GM21825 (cell line): ENCODE measurements around the gene GPR141.

ENCODE experiments used
- ATAC-seq: cut with Tn5 transposase; IDR thresholded peaks from one replicate; pipeline ENCODE4 v1.9.1; 2021; ENCODE audit warnings: mild to moderate bottlenecking, moderate library complexity; ENCODE audit not compliant: unreplicated experiment

Gene GPR141

DNA sequence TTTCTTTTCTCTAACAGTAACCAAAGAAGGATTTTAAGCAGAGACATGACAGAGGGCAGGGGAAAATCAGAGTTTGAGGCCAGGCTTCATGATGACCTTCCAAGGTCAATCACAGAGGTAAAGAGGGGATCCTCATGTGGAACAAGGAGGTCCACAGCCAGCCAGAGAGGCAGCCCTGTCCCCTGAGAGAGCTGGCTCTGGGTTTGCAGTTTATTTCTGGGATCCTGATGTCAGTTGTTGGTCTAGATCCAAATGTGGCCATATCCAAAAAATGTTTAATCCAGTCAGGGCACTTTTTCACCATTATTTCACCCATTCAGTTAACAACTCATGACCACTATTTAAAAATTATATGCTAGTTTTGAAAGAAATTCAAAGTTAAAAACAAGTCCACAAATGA is 45.6 kb downstream of the GPR141 start:
- ATAC-seq = no peak

DNA sequence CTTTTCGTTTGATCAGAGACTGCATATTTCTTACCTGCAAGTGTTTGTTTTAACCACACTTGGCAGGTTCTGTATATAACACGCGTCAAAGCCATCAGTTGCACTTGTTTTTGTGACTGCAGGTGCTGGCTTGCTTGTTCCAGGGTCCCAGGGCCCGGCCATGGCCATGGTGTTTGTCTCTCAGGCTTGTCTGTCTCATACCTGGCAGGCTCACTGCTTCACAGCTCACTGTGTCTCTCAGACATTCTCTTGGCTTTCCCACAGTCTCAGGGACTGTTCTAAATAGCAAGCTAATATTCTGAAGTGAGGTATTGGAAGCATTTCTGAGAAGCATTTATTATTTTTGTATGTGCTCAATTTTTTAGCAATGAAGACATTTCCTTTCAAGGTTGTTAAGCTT is 46.9 kb downstream of the GPR141 start:
- ATAC-seq = no peak

DNA sequence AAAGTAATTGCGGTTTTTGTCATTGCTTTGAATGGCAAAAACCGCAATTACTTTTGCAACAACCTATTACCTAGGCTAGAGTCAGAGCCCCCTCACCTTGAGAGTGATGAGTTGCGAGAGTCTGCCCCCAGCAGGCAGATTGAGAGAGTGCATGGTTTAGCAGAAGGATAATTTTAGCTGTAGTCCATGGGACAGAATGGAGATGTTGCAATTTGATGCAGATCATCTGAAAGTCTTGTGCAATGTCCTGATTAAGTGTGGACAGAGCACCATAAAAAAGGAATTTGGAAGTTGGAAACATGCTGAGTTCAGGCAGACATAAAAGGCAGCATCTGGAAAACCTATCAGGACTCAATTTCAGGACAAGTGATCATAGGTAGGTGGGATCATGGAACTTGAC is 48.7 kb downstream of the GPR141 start:
- ATAC-seq = peak; percentile 76

DNA sequence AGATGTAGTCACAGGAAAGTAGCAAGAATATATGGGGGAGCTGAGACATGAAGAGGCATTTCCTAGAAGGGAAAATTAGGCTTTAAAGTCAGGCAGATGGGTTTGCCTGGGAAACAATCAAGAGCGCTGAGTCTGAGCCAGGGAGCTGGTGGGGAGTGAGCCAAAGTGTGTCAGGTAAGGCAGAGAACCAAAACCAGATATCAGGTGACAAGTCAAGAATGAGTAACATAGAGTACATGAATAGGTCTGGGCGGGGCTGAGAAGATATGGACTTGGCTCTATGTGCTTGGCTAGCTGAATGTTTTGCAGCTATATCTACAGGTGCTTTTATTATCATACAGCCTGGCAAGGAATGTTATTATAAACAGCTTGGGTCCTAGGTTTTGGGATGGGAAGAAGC is 49.3 kb downstream of the GPR141 start:
- no peak for ATAC-seq

DNA sequence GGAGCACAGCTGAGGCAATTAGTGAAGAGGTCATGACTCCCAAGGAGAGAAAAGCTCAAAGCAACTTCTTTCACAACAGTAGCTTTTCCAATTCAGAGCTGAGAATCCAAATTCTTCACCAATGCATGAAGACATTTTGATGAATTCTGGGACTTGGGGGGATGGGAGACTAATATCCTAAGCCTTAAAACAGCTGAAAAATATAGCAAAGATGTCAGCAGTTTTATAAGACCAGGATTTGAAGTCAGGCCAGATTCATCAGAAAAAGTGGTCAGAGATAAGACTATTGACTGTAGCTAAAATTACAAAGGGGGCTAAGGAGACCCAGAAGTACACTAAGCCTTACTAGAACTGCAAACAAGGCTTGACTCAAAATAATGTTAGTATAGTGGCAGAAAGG is 51.6 kb downstream of the GPR141 start:
- ATAC-seq = no peak

DNA sequence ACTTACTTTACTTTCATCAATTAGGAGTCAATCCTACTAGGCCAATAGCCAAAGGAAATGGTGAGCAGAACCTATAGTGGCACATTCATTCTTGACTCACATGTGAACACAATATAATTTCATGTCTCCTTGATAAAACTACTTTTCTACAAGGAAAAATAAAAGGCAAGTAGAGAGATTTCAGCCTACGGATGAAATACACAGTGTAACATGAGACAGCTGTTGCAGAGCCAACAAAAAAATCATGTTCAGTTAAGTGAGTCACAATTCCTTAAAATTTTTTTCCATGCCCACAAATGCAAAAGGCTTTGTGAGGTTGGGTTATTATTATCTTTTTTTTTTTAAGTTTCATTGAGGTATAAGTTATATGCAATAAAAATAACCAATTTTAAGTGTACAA is 54.8 kb downstream of the GPR141 start:
- no peak for ATAC-seq

DNA sequence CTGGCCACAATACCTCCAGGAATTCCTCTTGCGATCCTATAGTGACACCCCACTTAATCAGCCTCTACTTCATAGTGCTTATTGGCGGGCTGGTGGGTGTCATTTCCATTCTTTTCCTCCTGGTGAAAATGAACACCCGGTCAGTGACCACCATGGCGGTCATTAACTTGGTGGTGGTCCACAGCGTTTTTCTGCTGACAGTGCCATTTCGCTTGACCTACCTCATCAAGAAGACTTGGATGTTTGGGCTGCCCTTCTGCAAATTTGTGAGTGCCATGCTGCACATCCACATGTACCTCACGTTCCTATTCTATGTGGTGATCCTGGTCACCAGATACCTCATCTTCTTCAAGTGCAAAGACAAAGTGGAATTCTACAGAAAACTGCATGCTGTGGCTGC is 56.8 kb downstream of the GPR141 start:
- no peak for ATAC-seq

DNA sequence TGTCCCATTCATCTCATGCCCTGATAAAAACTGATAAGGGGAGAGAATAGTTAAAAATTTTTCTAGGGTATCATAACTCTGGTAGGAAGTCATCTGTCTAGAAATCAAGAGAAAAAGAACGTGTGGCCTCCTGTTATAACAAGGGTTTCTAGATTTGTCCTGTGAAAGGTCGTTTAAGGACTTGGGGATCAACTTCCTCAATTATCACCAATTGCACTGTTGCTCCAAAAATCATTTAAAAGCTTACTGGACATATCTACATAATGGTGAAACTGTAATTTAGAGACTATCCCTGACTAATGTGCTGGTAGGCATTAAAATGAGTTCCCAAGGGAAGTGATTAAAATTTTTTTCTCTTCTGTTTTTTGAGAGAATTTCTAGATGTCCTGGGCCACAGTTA is 58.2 kb downstream of the GPR141 start:
- no peak for ATAC-seq

DNA sequence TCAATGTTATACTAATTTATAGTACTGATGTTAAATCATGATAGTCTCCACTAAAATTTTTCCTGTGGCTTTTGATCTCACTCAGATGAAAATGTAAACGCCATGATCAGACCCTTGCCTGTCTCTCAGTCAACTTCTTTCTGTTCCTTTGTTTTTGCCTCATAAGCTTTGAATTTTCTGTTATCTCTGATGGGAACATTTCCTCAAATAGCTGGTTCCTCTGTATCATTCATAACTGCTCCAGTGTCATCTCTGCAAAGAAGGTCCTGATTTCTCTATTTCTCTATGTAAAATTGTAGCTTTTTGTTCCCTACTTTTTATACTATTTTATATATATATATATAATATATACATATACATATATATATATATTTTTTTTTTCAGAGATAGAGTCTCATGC is 67.5 kb downstream of the GPR141 start:
- no peak for ATAC-seq

DNA sequence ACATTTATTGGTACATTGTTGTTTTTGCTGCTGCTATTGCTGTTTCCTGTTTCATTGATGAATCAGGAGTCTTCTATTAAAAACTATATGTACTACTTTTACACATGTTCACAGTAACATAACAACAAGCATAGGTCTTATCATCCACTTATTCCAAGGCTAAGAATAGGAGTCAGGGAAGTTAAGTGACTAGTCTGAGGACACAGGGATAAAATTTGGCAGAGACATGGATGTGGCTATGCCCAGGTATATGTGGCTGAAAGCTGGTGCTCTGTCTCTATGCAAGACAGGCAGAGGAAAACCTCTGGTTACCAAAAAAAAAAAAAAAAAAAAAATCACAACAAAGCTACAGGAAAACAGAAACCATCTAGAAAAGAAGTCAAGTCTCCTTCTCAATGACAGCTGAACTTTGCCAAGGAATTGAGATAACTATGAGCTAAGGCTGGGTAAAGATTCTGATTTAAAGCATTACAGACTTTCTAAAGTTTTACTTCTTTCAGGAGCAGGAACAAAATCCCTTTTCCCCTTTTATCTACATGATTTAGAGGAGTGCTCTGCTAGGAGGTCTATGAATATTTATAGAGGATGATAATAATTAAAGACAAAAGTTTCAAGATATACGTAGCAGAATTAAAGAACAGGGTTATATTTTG is 70.0 kb downstream of the GPR141 start:
- no peak for ATAC-seq

DNA sequence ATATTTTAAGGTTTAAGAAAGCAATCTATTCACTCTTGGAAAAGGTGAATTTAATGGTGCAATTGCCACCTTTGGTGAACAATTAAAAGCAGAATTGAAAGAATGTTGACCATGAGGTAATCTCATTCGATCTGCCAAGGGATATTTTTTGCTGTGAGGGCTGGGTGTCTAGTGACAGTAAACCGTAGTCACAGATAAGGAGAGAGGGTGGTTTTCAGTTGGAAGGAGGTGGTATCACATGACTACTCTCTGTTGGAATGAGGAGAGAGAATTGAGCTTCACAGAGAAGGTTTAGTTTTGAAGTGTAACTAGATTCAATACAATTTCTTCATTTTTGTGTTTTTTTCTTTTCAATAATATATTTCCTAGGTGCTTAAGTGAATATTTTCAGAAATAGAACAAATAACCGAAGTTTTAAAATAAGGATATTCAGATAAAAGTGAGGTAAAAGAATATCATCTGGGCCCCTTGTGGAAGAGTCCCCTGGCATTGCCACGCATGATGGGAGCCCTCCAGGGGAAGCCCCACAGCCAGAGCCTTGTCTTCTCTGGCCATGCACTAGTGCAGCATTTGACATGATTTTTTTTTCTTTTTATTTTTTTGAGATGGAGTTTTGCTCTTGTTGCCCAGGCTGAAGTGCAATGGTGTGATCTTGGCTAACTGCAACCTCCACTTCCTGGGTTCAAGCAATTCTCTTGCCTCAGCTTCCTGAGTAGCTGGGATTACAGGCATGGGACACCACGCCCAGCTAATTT is 73.4 kb downstream of the GPR141 start:
- ATAC-seq = no peak

DNA sequence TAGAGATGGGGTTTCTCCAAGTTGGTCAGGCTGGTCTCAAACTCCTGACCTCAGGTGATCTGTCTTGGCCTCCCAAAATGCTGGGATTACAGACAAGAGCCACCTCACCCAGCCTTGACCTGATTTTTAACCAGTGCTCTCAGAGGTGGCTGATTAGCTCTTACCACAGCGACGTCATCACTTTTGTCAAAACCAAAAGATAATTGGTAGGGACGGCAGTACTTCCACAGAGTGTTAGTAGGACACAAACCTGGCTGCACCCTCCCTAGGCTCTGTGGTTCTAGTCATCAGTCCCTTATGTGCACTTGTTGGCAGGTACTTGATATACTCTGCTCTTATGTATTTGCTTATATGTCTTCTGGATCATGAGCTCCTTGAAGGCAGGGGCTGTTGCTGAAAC is 74.0 kb downstream of the GPR141 start:
- no peak for ATAC-seq

DNA sequence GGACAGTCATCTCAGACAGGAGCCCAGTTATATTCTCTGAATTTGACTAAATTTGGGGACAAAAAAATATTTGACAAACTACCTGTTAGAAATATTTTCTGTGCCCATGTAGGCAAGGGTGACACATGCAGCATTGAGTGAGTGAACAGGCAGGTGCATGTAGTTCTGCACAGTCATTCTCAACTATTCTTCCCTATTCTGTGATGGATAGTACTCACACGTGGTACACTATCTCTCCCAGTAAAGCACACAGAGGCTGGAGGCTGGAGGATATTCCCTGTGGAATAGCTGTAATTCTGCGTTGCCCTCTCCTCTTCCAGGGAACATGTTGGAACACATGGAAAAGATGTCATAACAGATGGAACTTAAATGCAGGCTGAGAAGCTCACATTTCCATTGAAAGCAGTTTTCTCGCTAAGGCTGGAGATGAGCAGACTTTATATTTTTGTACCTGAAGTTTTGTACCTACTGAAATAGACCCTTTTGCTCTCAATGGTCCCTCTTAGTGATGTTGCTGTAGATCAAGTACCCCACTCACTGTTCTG is 75.0 kb downstream of the GPR141 start:
- ATAC-seq = no peak

DNA sequence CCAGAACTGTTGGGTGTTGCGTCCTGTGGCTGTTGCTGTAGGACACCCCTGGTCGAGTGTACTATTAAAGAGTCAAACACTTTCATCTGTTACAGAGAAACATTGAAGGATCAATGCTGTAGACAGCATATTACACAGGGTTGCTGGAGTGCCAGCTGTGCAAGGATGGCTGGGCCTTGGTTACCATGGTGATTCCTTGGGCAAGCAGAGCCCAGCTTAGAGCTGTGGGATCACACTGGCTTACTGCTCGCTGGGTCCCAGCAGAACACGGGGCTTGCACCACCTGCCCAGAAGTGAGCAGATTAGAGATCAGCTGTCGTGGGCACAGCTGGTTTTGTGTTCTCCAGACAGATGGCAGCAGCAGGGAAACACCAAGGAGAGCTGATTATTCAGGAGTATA is 76.0 kb downstream of the GPR141 start:
- no peak for ATAC-seq

DNA sequence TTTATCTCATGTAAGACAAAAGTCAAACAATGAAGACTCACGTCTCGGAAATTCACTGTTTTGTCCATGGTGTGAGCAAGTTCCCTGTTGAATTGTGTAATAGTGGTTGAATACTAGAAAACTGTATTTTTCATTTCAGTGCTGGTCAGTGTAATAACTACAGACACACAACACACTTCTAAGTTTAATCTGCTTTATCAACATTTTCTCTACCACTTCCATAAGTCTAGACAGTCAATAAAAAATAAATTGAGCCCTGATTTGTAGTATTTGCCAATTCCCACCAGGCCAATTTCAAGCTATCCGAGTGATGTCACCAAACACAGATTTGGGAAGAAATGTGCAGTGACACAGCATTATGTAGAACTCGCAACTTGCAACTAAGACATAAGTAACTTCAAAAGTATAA is 81.9 kb downstream of the GPR141 start:
- ATAC-seq = no peak

DNA sequence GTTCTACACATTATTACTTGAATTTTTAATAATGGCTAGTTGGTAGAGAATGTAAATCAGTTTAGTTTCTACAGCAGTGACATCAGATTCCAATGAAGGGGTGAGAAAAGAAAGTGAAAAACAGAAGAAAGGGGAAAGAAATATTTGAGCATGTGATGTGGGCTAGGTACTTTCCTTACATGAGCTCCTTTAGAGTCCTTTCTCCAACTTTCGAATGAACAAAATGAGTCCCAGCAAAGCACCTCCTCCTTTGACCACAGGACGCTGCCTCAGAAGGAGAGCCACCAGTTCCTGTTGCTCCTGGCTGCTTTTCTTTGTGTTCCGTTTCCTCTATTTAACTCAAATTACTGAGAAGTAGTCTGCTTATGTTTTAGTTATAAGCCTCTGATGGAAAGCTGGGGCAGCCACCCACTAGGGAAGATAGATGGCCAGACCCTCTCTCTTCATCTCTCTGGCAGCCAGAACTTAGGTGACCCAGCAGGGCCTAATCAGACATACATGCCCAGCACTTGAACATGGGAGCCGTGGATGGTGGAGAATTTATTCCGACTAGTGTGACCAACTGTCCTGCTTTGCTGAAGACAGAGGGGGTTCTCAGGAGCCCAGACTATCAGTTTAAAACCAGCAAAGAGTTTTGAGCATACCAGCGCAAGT is 82.4 kb downstream of the GPR141 start:
- ATAC-seq = peak; percentile 91

DNA sequence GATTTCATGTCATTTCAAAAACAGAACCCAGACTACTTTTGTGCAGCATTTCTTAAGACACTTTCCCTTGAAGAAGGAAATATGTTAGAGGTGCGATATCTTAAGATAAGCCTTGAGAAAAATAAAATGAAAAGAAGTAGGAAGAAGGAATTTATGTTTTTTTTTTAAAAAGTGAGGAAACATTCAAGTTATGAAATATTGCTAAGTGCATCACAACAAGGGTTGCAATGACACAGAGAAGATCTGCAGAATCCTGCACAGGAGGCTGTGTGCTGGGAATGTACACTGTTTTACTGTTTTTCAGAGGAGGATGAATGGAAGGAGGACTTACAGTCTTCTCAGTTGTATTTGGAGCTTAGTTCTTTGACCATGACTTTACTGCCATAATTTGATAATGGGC is 85.0 kb downstream of the GPR141 start:
- no peak for ATAC-seq

DNA sequence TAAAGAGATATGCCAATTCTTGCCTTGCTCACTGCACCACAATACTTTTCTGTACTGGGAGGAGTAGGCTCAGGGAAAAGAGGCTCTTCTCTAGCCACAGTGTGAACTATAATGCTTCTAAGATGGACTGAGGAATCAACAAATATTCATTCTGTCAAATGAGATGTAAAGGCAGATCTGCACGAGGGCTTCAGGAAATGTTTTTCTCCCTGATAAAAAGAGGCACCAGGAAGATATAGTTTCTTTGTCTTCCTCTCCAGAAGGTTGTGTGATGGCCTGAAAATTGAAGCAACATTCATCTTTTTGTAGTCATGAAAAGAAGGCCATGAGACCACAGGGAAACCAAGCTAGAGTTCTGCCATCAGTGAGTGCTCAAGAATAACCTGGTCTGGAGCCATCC is 85.7 kb downstream of the GPR141 start:
- no peak for ATAC-seq

DNA sequence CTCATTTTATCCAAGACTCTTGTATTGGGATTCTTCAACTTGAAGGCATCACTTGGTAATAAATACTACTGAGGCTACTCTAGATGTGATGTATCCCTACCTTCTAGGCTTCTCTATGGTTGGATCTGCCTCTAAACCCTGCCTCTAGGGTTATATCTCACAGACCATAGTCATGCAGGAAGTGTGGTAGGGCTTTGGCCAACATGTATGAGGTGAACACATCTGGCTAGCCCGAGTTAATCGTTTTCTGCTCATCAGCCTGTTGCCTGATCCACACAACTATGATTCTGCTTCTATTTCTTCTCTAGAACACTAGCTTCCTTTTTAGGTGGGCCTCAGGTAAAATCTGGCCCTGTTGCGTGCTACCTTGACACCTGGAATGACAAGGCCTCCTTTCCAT is 86.2 kb downstream of the GPR141 start:
- no peak for ATAC-seq

DNA sequence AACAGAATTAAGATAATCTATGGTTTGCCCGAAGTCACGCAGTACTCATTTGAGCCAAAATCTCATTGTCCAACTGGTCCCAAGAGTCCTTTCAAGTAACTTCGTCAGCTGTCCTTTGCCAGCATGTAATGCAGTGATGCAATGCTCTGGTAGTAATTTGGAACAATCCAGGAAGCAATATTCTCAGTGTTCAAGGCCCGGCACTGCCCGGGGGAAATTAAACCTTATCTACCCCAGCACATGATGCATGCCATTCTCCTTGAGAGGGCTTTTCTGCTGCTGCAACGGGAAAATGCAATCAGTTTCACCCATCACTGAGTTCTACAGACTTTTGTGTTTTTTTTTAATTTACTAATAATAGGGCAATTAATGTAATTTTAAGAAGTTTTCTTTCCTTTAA is 87.3 kb downstream of the GPR141 start:
- no peak for ATAC-seq

DNA sequence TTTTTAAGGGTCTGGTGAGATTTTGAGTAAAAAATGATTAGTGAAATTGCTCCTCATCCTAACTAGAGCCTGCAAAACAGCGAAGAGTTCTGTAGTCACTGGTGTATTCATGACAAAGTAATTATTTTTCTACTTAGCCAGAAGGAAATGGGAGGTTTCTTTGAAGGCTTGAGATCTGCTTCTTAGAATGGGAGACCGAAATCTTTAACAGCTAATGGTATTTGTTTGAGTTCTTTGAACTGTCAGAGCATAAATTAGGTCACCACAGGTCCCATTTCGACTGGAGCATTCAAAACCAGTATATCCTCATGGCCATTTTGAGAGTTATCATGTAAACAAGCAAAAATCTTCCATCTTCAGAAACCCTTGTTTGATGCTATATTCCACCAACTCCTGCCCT is 87.8 kb downstream of the GPR141 start:
- ATAC-seq = no peak

DNA sequence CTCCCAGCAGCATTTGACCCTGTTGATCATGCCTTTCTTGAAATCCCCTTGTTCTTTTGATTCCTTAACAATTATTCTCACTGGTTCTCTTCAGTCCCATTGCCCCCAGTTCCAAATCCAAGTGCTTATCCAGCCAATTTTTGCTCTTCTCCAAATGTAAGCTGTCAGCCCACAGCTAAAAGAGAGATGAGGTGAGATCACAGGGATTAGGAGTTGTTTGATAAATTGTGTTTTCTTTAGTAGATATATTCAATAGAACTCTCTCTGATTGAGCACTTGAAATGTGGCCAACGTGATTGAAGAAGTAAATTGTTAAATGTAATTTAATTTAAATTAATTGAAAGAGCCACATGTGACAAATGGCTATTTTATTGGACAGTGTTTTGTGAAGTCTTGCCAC is 88.2 kb downstream of the GPR141 start:
- no peak for ATAC-seq
